ENCODE results near the gene DAB2IP.

DNA sequence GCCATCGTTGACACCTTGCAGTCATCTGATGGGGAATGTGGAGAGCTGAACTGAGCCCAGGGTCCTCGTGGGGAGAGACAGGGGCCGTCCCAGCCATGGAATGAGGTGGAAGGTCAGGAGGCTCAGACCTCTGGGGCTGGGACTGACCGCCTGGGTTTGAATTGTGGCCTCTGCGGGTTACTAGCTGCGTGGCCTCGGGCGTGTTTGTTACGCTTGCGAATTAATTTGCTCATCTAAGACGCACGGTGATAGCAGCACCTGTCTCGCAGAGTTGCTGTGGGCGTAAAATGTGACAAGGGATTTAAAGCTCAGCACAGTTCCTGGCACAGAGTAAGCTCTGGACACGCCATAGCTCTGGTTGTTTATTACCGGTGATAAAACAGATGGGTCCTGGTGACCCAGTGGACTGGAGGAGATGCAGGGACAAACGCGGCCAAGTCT is 19.4 kb upstream of the DAB2IP start:
- TF ChIP-seq CTCF (conservative IDR thresholded peaks at IDR 0.05 in 1 of 2, IDR thresholded peaks at IDR 0.05 in 1 of 2; ENCODE audit: low read depth in 1 of 2, low read length in 2 of 2) (no peak), EZH2 (IDR thresholded peaks at IDR 0.05; ENCODE audit: low read length, missing control alignments) (no peak)
